ENCODE data around the gene JAKMIP1. TPM values are rescaled to one million over a fixed set of nuclear protein-coding genes. Genes with fewer than 3 reads are reported as not detected.

The JAKMIP1 gene
- total RNA-seq, 1 donor from 2014 or later, result 0.64 TPM

GRCh38 chr4:6160536-6160935 lies 39.8 kb downstream of the JAKMIP1 start:
- Histone ChIP-seq H3K36me3 (no peaks in the 10 kb centered on the region), H3K27me3 (no peaks in the 10 kb centered on the region), H3K9me3 (no peaks in the 10 kb centered on the region), H3K4me3 (no peak overlapping the region), H3K4me1 (no peaks in the 10 kb centered on the region), H3K27ac (no peak overlapping the region)
- no peak for ATAC-seq
- DNase-seq, result peak; percentile 56
- intact Hi-C loops (cut with DNase I), result no loop called here
- no peak for TF ChIP-seq CTCF (IDR thresholded peaks at IDR 0.05)

GRCh38 chr4:6157926-6158325 lies 42.4 kb downstream of the JAKMIP1 start:
- peak; percentile 20 for DNase-seq
- H3K27me3 ChIP-seq, result no peaks in the 10 kb centered on the region
- ATAC-seq, result peak; percentile 13
- intact Hi-C loops (cut with DNase I), result no loop called here
- H3K4me3 ChIP-seq, result no peak overlapping the region
- no peak overlapping the region for H3K27ac ChIP-seq
- no peaks in the 10 kb centered on the region for H3K4me1 ChIP-seq
- no peaks in the 10 kb centered on the region for H3K9me3 ChIP-seq
- TF ChIP-seq CTCF (IDR thresholded peaks at IDR 0.05), result no peak
- no peaks in the 10 kb centered on the region for H3K36me3 ChIP-seq

- TF ChIP-seq CTCF (IDR thresholded peaks at IDR 0.05), result no peak
- no peaks in the 10 kb centered on the region for H3K36me3 ChIP-seq
- no peaks in the 10 kb centered on the region for H3K27me3 ChIP-seq
- H3K27ac ChIP-seq, result no peak overlapping the region
- intact Hi-C loops (cut with DNase I), result no loop called here
- DNase-seq (no peak), ATAC-seq (no peak)
- no peak overlapping the region for H3K4me3 ChIP-seq
- H3K9me3 ChIP-seq, result no peaks in the 10 kb centered on the region
- H3K4me1 ChIP-seq, result no peaks in the 10 kb centered on the region
These were observed 44.2 kb downstream of the JAKMIP1 start for GRCh38 chr4:6155996-6156750.

GRCh38 chr4:6154875-6155274 lies 45.5 kb downstream of the JAKMIP1 start:
- Histone ChIP-seq H3K4me1 (no peaks in the 10 kb centered on the region), H3K27me3 (no peaks in the 10 kb centered on the region), H3K36me3 (no peaks in the 10 kb centered on the region), H3K27ac (no peak overlapping the region), H3K9me3 (no peaks in the 10 kb centered on the region), H3K4me3 (no peak overlapping the region)
- no peak for TF ChIP-seq CTCF (IDR thresholded peaks at IDR 0.05)
- intact Hi-C loops (cut with DNase I), result no loop called here
- no peak for DNase-seq
- no peak for ATAC-seq

- DNase-seq, result no peak
- Histone ChIP-seq H3K27me3 (no peaks in the 10 kb centered on the region), H3K36me3 (no peaks in the 10 kb centered on the region), H3K9me3 (no peaks in the 10 kb centered on the region), H3K27ac (no peak overlapping the region), H3K4me1 (no peaks in the 10 kb centered on the region), H3K4me3 (no peak overlapping the region)
- TF ChIP-seq CTCF (IDR thresholded peaks at IDR 0.05), result no peak
- intact Hi-C loops (cut with DNase I), result no loop called here
- no peak for ATAC-seq
These were observed 46.5 kb downstream of the JAKMIP1 start for GRCh38 chr4:6153874-6154273.
